Astrocyte (in vitro differentiated cells and primary cell): ENCODE measurements around the gene ATF6.

ENCODE experiments used
- EZH2 ChIP-seq: IDR thresholded peaks from 2 replicates; pipeline ENCODE4 v1.6.1; 2012; ENCODE audit warnings: mild to moderate bottlenecking, low read length, inconsistent platforms; ENCODE audit not compliant: insufficient read depth
- TF ChIP-seq, protein P1 (sequence below): IDR thresholded peaks from 2 replicates; pipeline ENCODE4 v1.5.1; 2011; ENCODE audit warnings: low read depth, mild to moderate bottlenecking, inconsistent platforms, low read length, moderate library complexity; ENCODE audit not compliant: insufficient read depth

DNA sequence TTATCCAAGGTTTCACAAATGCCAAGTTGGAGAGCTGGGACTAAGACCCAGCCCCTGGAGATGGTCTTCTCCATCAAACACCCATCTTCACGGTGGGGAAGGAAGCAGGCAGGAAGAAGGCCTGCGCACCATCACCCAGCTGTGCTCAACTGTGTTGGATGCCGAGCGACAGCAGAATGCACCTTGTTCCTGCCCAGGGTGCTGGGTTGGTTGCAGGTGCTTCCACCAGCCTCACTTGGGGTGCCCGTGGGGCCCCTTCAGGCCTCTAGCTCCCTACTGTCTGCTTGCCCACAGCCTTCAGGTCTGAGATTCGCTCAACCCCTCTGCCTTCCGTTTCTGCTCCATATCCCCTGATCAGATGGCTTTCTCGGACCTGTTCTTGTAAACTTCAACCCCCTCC is 215.0 kb downstream of the ATF6 start:
- TF ChIP-seq, protein P1, sequence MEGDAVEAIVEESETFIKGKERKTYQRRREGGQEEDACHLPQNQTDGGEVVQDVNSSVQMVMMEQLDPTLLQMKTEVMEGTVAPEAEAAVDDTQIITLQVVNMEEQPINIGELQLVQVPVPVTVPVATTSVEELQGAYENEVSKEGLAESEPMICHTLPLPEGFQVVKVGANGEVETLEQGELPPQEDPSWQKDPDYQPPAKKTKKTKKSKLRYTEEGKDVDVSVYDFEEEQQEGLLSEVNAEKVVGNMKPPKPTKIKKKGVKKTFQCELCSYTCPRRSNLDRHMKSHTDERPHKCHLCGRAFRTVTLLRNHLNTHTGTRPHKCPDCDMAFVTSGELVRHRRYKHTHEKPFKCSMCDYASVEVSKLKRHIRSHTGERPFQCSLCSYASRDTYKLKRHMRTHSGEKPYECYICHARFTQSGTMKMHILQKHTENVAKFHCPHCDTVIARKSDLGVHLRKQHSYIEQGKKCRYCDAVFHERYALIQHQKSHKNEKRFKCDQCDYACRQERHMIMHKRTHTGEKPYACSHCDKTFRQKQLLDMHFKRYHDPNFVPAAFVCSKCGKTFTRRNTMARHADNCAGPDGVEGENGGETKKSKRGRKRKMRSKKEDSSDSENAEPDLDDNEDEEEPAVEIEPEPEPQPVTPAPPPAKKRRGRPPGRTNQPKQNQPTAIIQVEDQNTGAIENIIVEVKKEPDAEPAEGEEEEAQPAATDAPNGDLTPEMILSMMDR: no peak
- no peak for TF ChIP-seq EZH2
